MCF 10A (cell line): ENCODE measurements around the gene SF3A2. TPM values are rescaled to one million over a fixed set of nuclear protein-coding genes. Genes with fewer than 3 reads are reported as not detected.

ENCODE experiments used
- BruUV-seq: library from RNA; stranded (reverse); fragments of 400-500 nt; replicated peaks from 2 replicates; lab custom pipeline; 2021; lab: Mats Ljungman, UMichigan
- CTCF ChIA-PET: fragments of 300-600 bp; sonication (Branson Sonifier 250); formaldehyde crosslinking; extraction: SDS; loops from one replicate; lab custom pipeline; 2021; ENCODE audit warnings: antibody characterized with exemption, inconsistent platforms; lab: Yijun Ruan, JAX
- POLR2A ChIA-PET: fragments of 300-600, 350-650 bp; sonication (Branson Sonifier 250); formaldehyde crosslinking; extraction: SDS; loops from one replicate; lab custom pipeline; 2020; ENCODE audit warnings: antibody characterized with exemption, inconsistent platforms; lab: Yijun Ruan, JAX
- DNase-seq: peaks from one replicate; pipeline ENCODE4 v3.0.0-alpha.2; 2018; ENCODE audit not compliant: unreplicated experiment
- H3K27ac Mint-ChIP-seq: one replicate; pipeline ENCODE4 v1.8.0; 2022; ENCODE audit warnings: mild to moderate bottlenecking, low read depth, mixed read lengths; ENCODE audit not compliant: unreplicated experiment
- H3K27me3 Mint-ChIP-seq: one replicate; pipeline ENCODE4 v1.8.0; 2022; ENCODE audit warnings: mixed read lengths; ENCODE audit not compliant: insufficient read depth, unreplicated experiment
- H3K36me3 Mint-ChIP-seq: one replicate; pipeline ENCODE4 v1.8.0; 2022; ENCODE audit warnings: mild to moderate bottlenecking, moderate library complexity, mixed read lengths; ENCODE audit not compliant: insufficient read depth, unreplicated experiment
- H3K4me1 Mint-ChIP-seq: one replicate; pipeline ENCODE4 v1.8.0; 2022; ENCODE audit warnings: mixed read lengths; ENCODE audit not compliant: insufficient read depth, unreplicated experiment
- H3K4me3 Mint-ChIP-seq: one replicate; pipeline ENCODE4 v1.8.0; 2022; ENCODE audit warnings: mild to moderate bottlenecking, moderate library complexity, mixed read lengths; ENCODE audit not compliant: unreplicated experiment
- H3K9me3 Mint-ChIP-seq: one replicate; pipeline ENCODE4 v1.8.0; 2022; ENCODE audit warnings: mixed read lengths; ENCODE audit not compliant: unreplicated experiment
- intact Hi-C: fragments of 100-400 bp; cut with micrococcal nuclease; formaldehyde crosslinking; loops from 2 replicates; pipeline ENCODE4 v1.14.1; 2022
- total RNA-seq: library from RNA; stranded (reverse); gene quantifications from 2 replicates; pipeline ENCODE4 v1.2.3, GENCODE V29; 2022
- TF ChIP-seq, protein P1 (sequence below): fragments of 200-600 bp; IDR thresholded peaks from one replicate; pipeline ENCODE4 v1.8.0; 2022; ENCODE audit warnings: antibody characterized with exemption, mild to moderate bottlenecking; ENCODE audit not compliant: unreplicated experiment

SF3A2 gene
- total RNA-seq, 1 experiment from 2014 or later = 101 TPM

DNA sequence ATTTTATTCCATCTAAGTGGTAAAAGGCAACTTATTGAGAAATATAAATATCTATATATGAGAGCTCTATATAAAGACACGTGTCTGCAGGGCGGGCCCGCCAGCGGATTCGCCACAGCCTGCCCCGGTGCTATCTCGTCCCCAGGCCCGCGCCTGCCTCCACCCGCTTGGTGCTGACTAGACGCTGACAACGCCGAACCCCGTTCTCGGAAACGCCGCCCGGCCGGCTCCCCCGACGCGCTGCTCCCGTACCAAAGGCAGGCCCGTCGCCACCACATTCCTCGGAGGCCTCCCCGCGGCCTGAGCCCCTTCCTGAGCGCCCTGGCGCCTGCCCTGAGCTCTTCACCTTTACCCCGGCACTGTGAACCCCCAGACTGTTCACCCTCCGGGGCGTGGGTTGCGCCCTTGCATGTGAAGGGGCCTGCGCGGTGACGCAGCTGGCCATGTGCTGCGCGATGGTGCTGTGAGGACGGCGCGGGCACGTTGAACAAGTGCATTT lies 6.5 kb upstream of the SF3A2 start:
- Mint-ChIP-seq H3K4me3 (no peak overlapping the region), H3K36me3 (peaks cover 51% of the 10 kb centered on the region), H3K9me3 (no peaks in the 10 kb centered on the region), H3K27me3 (no peaks in the 10 kb centered on the region), H3K27ac (no peak overlapping the region), H3K4me1 (peaks cover 4% of the 10 kb centered on the region)
- intact Hi-C loops = no loop called here
- ChIA-PET POLR2A (interaction anchor here (0.8 to 1.5 kb wide), 3 partner anchors 9 to 143 kb away, joined by 3 to 5 read pairs (median 3); no protein-coding TSS in a partner anchor), CTCF (interaction anchor here (1.1 kb wide), 1 partner anchor 14 kb away, joined by 3 read pairs; no protein-coding TSS in a partner anchor)
- TF ChIP-seq, protein P1, sequence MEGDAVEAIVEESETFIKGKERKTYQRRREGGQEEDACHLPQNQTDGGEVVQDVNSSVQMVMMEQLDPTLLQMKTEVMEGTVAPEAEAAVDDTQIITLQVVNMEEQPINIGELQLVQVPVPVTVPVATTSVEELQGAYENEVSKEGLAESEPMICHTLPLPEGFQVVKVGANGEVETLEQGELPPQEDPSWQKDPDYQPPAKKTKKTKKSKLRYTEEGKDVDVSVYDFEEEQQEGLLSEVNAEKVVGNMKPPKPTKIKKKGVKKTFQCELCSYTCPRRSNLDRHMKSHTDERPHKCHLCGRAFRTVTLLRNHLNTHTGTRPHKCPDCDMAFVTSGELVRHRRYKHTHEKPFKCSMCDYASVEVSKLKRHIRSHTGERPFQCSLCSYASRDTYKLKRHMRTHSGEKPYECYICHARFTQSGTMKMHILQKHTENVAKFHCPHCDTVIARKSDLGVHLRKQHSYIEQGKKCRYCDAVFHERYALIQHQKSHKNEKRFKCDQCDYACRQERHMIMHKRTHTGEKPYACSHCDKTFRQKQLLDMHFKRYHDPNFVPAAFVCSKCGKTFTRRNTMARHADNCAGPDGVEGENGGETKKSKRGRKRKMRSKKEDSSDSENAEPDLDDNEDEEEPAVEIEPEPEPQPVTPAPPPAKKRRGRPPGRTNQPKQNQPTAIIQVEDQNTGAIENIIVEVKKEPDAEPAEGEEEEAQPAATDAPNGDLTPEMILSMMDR = no peak
- DNase-seq = no peak
- BruUV-seq = no TSS peak

DNA sequence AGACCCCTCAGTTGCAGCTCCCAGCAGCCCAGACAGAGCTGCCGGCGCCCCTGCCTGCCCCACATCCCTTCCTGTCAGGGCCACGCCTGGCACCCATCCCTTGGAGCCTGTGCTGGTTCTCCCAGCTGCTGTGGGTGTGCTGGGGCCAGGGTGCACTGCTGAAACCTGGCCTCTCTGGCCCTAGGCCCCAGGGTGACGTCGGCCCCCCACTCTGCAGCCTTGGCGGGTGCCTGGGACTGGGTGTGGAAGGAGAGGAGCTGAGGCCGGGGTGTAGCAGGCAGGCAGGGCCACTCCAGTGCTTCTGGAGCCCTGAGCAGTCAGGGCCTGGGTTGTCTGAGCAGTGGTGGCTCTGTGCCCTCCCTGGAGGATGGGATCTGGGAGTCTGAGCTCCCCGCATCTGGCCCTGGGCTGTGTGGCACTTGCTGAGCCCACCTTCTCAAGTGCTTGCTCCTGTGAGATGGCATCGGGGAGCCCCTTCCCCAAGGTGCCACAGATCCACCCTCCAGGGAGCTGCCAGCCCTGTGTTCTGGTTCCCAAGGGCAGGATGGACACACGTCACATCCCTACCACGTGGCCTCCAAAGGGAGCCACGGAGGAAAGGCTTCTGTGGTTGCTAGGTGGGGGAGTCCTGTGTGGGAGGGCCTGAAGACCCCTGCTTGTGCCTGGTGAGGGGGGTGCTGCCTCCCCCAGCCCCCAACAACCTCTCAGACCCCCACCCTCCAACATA lies 5.7 kb upstream of the SF3A2 start:
- Mint-ChIP-seq H3K9me3 (no peaks in the 10 kb centered on the region), H3K27ac (peak overlapping the region; percentile 81), H3K36me3 (peaks cover 42% of the 10 kb centered on the region), H3K4me1 (peaks cover 4% of the 10 kb centered on the region), H3K4me3 (no peak overlapping the region), H3K27me3 (no peaks in the 10 kb centered on the region)
- ChIA-PET CTCF (no interaction called here), POLR2A (interaction anchor here (0.5 to 1.5 kb wide), 4 partner anchors 8 to 142 kb away, joined by 3 to 5 read pairs (median 3); no protein-coding TSS in a partner anchor)
- BruUV-seq = no TSS peak
- DNase-seq = no peak
- intact Hi-C loops = no loop called here
- TF ChIP-seq, protein P1 = no peak

DNA sequence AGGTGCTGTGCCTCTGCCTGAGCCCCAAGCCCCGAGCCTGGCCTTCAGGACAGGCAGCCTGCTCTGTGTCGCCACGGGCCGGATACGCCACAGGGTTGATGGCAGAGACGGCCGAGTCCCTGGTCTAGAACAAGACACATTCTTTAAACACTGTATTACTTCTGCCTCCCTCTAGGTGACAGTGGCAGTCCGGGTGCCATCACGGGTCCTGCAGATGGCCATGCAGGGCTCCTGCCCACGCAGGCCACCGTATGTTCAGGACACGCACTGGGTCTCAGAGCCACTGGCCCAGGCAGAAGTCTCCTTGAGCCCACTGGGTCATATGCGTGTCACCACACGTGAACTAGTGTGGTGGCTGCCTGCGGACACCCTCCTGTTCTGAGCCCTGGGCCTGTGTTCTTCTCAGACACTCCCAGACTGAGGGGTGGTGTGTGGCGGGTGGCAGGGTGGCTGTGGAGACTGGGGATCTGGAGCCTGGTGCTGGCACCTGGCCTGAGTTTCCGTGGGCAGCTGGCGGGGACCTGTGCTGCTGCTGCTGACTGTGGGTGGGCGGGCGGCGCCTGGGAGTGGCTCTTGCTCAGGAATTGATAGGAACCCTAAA lies 4.9 kb upstream of the SF3A2 start:
- Mint-ChIP-seq H3K4me1 (peaks cover 4% of the 10 kb centered on the region), H3K27me3 (no peaks in the 10 kb centered on the region), H3K27ac (no peak overlapping the region), H3K36me3 (peaks cover 46% of the 10 kb centered on the region), H3K4me3 (no peak overlapping the region), H3K9me3 (no peaks in the 10 kb centered on the region)
- ChIA-PET POLR2A (no interaction called here), CTCF (interaction anchor here (1.5 kb wide), 1 partner anchor 76 kb away, joined by 3 read pairs; no protein-coding TSS in a partner anchor)
- intact Hi-C loops = no loop called here
- TF ChIP-seq, protein P1 = no peak
- BruUV-seq = no TSS peak
- DNase-seq = no peak
